ENCODE measurements around the gene TTLL11. TPM values are rescaled to one million over a fixed set of nuclear protein-coding genes. Genes with fewer than 3 reads are reported as not detected.

Gene TTLL11
- total RNA-seq, 1 experiment from 2014 or later = 1.5 TPM

GRCh38 chr9:122059214-122059954, 33.7 kb downstream of the TTLL11 start:
- no peak overlapping the region for H3K18ac ChIP-seq (ENCODE audit: insufficient read length, low read depth, low read length)

More at GRCh38 chr9:122059214-122059954, 33.7 kb downstream of the TTLL11 start:
- Histone ChIP-seq H3T11ph (ENCODE audit: low read length) (no peak overlapping the region), H3K79me2 (ENCODE audit: insufficient read depth, low read length) (no peaks in the 10 kb centered on the region), H2BK12ac (ENCODE audit: insufficient read length, low read depth, low read length) (no peak overlapping the region), H2AK5ac (ENCODE audit: insufficient read length, low read length) (no peak overlapping the region), H4K5ac (ENCODE audit: insufficient read length, low read depth, low read length) (no peak overlapping the region), H3K79me1 (ENCODE audit: insufficient read depth, low read depth, low read length, poor library complexity, severe bottlenecking) (no peaks in the 10 kb centered on the region), H4K8ac (replicated peaks; ENCODE audit: insufficient read length, low read depth, low read length) (no peak overlapping the region), H3K4ac (ENCODE audit: low read depth, low read length) (no peak overlapping the region), H2BK5ac (ENCODE audit: insufficient read length, low read length) (no peak overlapping the region), H3K23ac (ENCODE audit: insufficient read length, low read depth, low read length) (no peak overlapping the region), H2BK20ac (ENCODE audit: low read depth, low read length, poor library complexity, severe bottlenecking) (no peak overlapping the region), H3K14ac (ENCODE audit: insufficient read depth, low read length) (no peak overlapping the region), H3K9ac (ENCODE audit: extremely low read depth, insufficient read length, low read length) (no peak overlapping the region), H2BK15ac (ENCODE audit: low read depth, low read length) (no peak overlapping the region), H3K27me3 (ENCODE audit: insufficient read depth, low read length) (no peaks in the 10 kb centered on the region), H3K27ac (ENCODE audit: insufficient read length, low read depth, low read length) (no peak overlapping the region), H4K91ac (ENCODE audit: insufficient read length, low read depth, low read length) (no peak overlapping the region), H2AFZ (ENCODE audit: low read length) (no peak overlapping the region), H3K56ac (ENCODE audit: insufficient read length, low read depth, low read length) (no peak overlapping the region), H3K4me1 (ENCODE audit: insufficient read depth, low read length) (no peaks in the 10 kb centered on the region), H3K4me2 (ENCODE audit: insufficient read depth, insufficient read length, low read length) (no peak overlapping the region), H3K23me2 (ENCODE audit: insufficient read length, low read depth, low read length, poor library complexity, severe bottlenecking) (no peaks in the 10 kb centered on the region), H4K20me1 (ENCODE audit: control insufficient read depth, insufficient read depth, insufficient read length) (no peaks in the 10 kb centered on the region), H3K9me3 (ENCODE audit: control insufficient read depth, low read depth, low read length) (no peaks in the 10 kb centered on the region), H2BK120ac (ENCODE audit: low read depth, low read length, poor library complexity, severe bottlenecking) (no peak overlapping the region)
- DNase-seq = no peak
- Mint-ChIP-seq H3K36me3 (ENCODE audit: insufficient read depth in 1 of 3, low read depth in 3 of 3) (no peaks in the 10 kb centered on the region), H3K4me1 (no peaks in the 10 kb centered on the region), H3K27ac (no peak overlapping the region), H3K9me3 (no peaks in the 10 kb centered on the region), H3K4me3 (no peak overlapping the region), H3K27me3 (ENCODE audit: low read depth) (peaks cover 12% of the 10 kb centered on the region)
- WGBS (ENCODE audit: extremely low coverage, insufficient read length, low lambda C conversion rate) = no CpG with 5 or more reads among the region's 9 CpGs
- TF ChIP-seq, protein P1, sequence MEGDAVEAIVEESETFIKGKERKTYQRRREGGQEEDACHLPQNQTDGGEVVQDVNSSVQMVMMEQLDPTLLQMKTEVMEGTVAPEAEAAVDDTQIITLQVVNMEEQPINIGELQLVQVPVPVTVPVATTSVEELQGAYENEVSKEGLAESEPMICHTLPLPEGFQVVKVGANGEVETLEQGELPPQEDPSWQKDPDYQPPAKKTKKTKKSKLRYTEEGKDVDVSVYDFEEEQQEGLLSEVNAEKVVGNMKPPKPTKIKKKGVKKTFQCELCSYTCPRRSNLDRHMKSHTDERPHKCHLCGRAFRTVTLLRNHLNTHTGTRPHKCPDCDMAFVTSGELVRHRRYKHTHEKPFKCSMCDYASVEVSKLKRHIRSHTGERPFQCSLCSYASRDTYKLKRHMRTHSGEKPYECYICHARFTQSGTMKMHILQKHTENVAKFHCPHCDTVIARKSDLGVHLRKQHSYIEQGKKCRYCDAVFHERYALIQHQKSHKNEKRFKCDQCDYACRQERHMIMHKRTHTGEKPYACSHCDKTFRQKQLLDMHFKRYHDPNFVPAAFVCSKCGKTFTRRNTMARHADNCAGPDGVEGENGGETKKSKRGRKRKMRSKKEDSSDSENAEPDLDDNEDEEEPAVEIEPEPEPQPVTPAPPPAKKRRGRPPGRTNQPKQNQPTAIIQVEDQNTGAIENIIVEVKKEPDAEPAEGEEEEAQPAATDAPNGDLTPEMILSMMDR (conservative IDR thresholded peaks at IDR 0.05) = no peak

All from H9 (cell line).